Activated CD4-positive, alpha-beta T cell treated with anti-CD3 and anti-CD28 coated beads, Interleukin-2, amount 10 ng/mL, durations not matched to agents 24 days and 14 days (primary cell): ENCODE results near the gene ARAF. TPM values are rescaled to one million over a fixed set of nuclear protein-coding genes. Genes with fewer than 3 reads are reported as not detected.

Experiments
- DNase-seq: peaks from one replicate; pipeline ENCODE4 v3.0.0; 2022
- H3K27ac Mint-ChIP-seq: one replicate; pipeline ENCODE4 v1.8.0; 2022; ENCODE audit warnings: mild to moderate bottlenecking, mixed read lengths
- H3K27me3 Mint-ChIP-seq: one replicate; pipeline ENCODE4 v1.8.0; 2022; ENCODE audit warnings: mixed read lengths
- H3K36me3 Mint-ChIP-seq: one replicate; pipeline ENCODE4 v1.8.0; 2022; ENCODE audit warnings: low read depth, mild to moderate bottlenecking, mixed read lengths
- H3K4me1 Mint-ChIP-seq: one replicate; pipeline ENCODE4 v1.8.0; 2021; ENCODE audit warnings: mixed read lengths
- H3K4me3 Mint-ChIP-seq: one replicate; pipeline ENCODE4 v1.8.0; 2022; ENCODE audit warnings: mild to moderate bottlenecking, moderate library complexity, mixed read lengths
- H3K9me3 Mint-ChIP-seq: one replicate; pipeline ENCODE4 v1.8.0; 2021; ENCODE audit warnings: mixed read lengths
- intact Hi-C: fragments of 100-400 bp; cut with micrococcal nuclease; formaldehyde crosslinking; loops from one replicate; pipeline ENCODE4 v1.15.1; 2023
- total RNA-seq: library from RNA; stranded (reverse); gene quantifications from 2 replicates; pipeline ENCODE4 v1.2.3, GENCODE V29; 2022

The ARAF gene
- total RNA-seq, 1 donor from 2014 or later, result 77.3 TPM

DNA sequence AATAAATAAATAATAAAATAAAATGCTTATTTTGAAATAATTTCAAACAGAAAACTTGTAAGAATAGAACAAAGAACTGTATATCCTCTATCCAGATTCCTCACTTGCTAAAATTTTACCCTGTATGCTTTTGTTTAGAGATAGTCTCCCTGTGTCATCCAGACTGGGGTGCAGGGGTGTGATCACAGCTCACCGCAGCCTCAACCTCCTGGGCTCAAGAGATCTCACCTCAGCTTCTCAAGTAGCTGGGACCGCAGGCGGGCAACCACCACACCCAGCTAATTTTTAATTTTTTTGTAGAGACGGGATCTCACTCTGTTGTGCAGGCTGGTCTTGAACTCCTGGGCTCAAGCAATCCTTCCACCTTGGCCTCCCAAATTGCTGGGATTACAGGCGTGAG lies 17.5 kb upstream of the ARAF start:
- no peaks in the 10 kb centered on the region for H3K36me3 Mint-ChIP-seq
- intact Hi-C loops, result no loop called here
- no peaks in the 10 kb centered on the region for H3K9me3 Mint-ChIP-seq
- H3K27me3 Mint-ChIP-seq, result no peaks in the 10 kb centered on the region
- no peak overlapping the region for H3K27ac Mint-ChIP-seq
- DNase-seq, result no peak
- H3K4me1 Mint-ChIP-seq, result no peaks in the 10 kb centered on the region
- no peak overlapping the region for H3K4me3 Mint-ChIP-seq

DNA sequence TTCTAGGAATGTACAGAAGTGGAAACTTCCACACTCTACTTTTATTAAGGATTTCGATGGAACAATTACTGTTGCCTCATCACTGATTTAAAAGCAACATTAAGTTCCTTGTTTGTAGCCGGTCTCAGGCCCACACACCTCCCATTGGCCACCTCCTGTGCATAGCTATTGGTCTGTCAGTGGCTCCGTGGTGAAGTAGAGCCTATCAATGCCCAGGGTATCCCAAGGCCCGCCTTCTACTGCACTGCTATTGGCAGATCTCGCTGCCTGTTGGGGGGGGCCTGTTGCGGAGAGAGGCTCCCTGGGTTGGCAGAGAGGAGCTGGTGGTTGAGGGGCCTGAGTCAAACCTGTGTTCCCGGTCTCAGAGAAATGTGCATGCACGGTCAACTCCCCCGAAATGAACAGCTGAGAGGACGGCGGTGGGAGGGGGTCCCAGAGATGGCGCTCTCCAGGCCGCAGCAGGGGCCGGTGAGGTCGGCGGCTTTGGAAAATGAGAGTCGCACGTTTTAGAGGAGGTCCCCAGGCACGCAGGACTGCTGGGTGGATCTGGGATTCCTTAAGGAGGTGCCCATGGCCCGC lies 4.9 kb upstream of the ARAF start:
- no peaks in the 10 kb centered on the region for H3K36me3 Mint-ChIP-seq
- H3K4me3 Mint-ChIP-seq, result peak overlapping the region; percentile 95
- H3K27me3 Mint-ChIP-seq, result no peaks in the 10 kb centered on the region
- no peaks in the 10 kb centered on the region for H3K9me3 Mint-ChIP-seq
- peak; percentile 94 for DNase-seq
- intact Hi-C loops, result no loop called here
- peaks cover 17% of the 10 kb centered on the region for H3K4me1 Mint-ChIP-seq
- H3K27ac Mint-ChIP-seq, result peak overlapping the region; percentile 89

DNA sequence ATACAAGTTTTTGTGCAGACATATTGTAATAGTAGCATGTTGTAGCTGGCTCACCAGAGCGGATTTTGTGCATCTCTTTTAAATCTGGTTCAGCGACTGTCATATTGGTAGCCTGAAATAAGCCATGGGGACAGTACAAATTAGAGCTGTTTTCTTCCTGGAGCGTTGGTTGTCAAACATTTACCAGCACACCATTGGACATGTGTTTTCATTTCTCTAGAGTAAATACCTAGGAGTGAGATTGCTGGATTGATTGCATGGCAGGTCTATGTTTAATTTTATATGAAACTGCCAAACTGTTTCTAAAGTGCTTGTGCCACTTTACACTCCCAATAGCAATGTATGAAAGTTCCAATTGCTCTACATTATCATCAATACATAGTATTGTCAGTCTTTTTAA lies 2.6 kb upstream of the ARAF start:
- peak overlapping the region; percentile 20 for H3K27ac Mint-ChIP-seq
- intact Hi-C loops, result no loop called here
- H3K27me3 Mint-ChIP-seq, result no peaks in the 10 kb centered on the region
- DNase-seq, result no peak
- no peaks in the 10 kb centered on the region for H3K9me3 Mint-ChIP-seq
- H3K36me3 Mint-ChIP-seq, result peaks cover 8% of the 10 kb centered on the region
- H3K4me1 Mint-ChIP-seq, result peaks cover 22% of the 10 kb centered on the region
- no peak overlapping the region for H3K4me3 Mint-ChIP-seq

DNA sequence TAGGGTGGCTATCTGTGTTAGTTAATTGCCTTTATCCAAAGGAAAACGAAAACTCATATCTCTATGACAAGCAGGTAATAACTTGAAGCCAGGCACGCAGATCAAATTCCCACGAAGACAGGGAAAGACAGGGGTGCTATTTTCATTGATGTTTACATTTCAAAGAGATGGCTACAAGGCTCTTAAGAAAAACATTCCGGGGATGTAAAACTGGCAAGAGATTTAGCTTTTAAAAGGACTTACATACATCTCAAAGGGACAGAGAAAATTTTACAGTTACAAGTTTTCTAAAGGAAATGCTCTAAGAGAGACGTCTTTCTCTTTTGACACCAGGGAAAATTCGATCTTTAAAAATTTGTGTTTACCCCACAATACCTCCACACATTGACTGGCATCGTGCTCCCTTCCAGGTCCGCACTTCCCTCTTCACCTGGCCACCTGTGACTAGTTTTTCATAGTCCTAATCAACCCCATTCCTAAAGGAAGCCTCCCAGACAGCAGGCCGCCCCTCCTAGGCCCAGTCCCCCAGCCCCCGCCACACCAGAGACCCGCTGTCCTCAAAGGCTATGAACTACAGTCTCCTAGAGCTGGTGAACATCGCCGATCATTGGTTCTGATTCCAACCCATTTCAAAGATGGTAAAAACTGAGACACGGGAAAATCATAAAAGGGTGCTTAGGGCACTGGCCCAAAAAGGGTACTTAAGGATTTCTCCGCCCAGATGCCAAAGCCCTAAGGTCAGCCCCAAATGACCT lies 649 bp upstream of the ARAF start:
- peak overlapping the region; percentile 95 for H3K4me3 Mint-ChIP-seq
- H3K4me1 Mint-ChIP-seq, result peaks cover 30% of the 10 kb centered on the region
- H3K27ac Mint-ChIP-seq, result peak overlapping the region; percentile 97
- peaks cover 18% of the 10 kb centered on the region for H3K36me3 Mint-ChIP-seq
- H3K27me3 Mint-ChIP-seq, result no peaks in the 10 kb centered on the region
- no peaks in the 10 kb centered on the region for H3K9me3 Mint-ChIP-seq
- intact Hi-C loops, result loop anchor here (2.0 to 10.0 kb wide), 8 partner anchors 22 to 467 kb away; partner anchors contain the start of genes ELK1, TIMP1, UXT and ZNF41
- no peak for DNase-seq

DNA sequence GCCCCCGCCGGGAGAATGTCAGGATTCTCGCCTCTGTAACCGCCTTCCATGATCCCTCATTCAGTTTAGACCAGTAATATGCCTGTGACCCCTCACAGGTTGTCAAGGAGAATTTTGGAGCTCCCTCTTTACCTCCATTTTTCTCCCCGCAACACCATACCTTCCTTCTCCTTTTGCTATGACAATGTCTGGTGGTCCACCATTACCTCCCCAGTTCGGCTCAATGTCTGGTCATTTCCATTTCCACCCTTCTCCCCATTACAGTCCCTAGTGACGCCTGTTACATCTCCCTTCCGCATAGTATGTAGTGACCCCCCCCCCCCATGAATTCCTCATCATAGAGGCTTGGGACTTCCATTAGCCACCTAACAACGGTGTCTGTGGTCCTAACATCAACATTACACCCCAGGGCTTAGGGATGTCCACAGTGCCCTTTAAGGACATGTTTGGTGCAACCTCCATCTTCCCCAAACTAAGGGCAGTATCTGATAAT lies 700 bp downstream of the ARAF start:
- peaks cover 22% of the 10 kb centered on the region for H3K36me3 Mint-ChIP-seq

DNA sequence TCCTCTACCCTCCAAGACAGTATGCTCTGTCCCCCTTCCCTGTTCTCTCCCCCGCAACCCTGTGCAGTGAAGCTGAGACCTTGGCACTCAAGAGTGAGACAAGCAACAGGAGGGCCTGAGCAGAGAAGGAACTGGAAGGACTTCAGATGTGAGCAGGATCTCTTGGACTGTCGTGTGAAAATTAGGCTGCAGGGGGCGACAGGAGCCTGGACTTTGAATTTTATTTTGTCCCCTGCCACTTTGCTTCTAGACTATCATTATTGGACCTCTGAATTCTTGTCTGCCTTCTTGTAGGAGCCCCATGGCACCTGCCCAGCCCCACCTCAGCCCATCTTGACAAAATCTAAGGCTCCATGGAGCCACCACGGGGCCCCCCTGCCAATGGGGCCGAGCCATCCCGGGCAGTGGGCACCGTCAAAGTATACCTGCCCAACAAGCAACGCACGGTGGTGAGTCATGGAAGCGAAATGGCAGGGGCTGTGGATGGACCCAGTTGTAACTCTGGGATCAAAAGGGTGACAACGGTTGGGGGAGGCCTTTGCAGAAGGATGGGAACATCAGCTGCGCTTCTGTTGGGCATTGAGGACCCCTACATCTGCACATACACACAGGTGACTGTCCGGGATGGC lies 1.7 kb downstream of the ARAF start:
- Mint-ChIP-seq H3K9me3 (no peaks in the 10 kb centered on the region), H3K27ac (peak overlapping the region; percentile 53), H3K36me3 (peaks cover 29% of the 10 kb centered on the region), H3K4me1 (peaks cover 24% of the 10 kb centered on the region), H3K27me3 (no peaks in the 10 kb centered on the region), H3K4me3 (peak overlapping the region; percentile 82)
- intact Hi-C loops, result loop anchor here (5.0 to 10.0 kb wide), 3 partner anchors 192 to 465 kb away; partner anchors contain the start of gene ZNF81
- peak; percentile 79 for DNase-seq

More for the DNA sequence above, 700 bp downstream of the ARAF start:
- no peak for DNase-seq
- H3K4me3 Mint-ChIP-seq, result peak overlapping the region; percentile 95
- peaks cover 24% of the 10 kb centered on the region for H3K4me1 Mint-ChIP-seq
- peak overlapping the region; percentile 97 for H3K27ac Mint-ChIP-seq
- H3K27me3 Mint-ChIP-seq, result no peaks in the 10 kb centered on the region
- H3K9me3 Mint-ChIP-seq, result no peaks in the 10 kb centered on the region
- intact Hi-C loops, result loop anchor here (2.0 to 10.0 kb wide), 8 partner anchors 21 to 466 kb away; partner anchors contain the start of genes ELK1, TIMP1, UXT and ZNF41

DNA sequence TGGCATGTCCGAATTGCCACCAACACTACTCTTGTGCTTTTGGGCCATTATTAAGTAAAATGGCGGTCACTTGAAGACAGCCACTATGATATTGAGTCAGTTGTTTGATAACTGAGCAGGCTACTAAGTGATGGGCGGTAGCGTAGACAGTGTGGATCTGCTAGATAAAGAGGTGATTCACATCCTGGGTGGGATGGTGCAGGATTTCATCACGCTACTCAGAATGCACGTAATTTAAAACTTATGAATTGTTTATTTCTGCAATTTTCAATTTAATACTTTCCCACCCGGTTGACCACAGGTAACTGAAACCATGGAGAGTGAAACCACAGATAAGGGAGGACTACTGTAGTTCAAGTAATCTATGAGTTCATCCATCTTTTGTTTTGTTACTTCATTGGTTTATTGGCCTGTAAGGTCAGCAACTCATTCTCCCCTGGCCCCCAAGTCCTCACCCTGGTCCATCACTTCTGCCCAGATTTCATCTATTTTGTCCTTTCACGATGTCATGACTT lies 2.9 kb downstream of the ARAF start:
- H3K4me1 Mint-ChIP-seq, result peaks cover 24% of the 10 kb centered on the region
- intact Hi-C loops, result loop anchor here (5.0 to 10.0 kb wide), 3 partner anchors 191 to 463 kb away; partner anchors contain the start of gene ZNF81
- no peaks in the 10 kb centered on the region for H3K9me3 Mint-ChIP-seq
- H3K27ac Mint-ChIP-seq, result peak overlapping the region; percentile 76
- no peaks in the 10 kb centered on the region for H3K27me3 Mint-ChIP-seq
- peaks cover 32% of the 10 kb centered on the region for H3K36me3 Mint-ChIP-seq
- no peak for DNase-seq
- peak overlapping the region; percentile 45 for H3K4me3 Mint-ChIP-seq

DNA sequence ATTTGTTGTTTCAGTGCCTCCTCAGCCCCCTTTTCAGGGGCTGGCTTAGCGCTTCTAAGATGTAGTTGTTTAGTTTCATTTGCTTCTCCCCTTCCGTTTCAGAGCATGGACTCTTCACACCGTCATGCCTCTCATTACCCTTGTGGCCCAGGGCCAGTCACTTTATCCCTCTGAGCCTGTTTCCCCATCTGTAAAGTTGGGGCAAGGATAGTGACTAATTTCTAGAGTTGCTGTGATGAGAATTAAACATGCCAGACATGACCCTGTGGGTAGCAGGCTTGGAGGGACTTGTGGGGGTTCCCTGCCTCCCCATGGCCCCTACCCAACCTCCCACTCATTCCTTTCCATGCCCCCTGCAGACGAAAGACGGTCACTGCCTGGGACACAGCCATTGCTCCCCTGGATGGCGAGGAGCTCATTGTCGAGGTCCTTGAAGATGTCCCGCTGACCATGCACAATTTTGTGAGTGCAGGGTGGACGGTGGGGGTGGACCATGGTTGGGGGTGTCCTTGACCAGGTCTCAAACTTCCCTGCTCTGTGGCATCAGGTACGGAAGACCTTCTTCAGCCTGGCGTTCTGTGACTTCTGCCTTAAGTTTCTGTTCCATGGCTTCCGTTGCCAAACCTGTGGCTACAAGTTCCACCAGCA lies 3.6 kb downstream of the ARAF start:
- H3K27me3 Mint-ChIP-seq, result no peaks in the 10 kb centered on the region
- H3K4me1 Mint-ChIP-seq, result peaks cover 24% of the 10 kb centered on the region
- no peaks in the 10 kb centered on the region for H3K9me3 Mint-ChIP-seq
- H3K27ac Mint-ChIP-seq, result peak overlapping the region; percentile 76
- H3K36me3 Mint-ChIP-seq, result peaks cover 40% of the 10 kb centered on the region
- peak overlapping the region; percentile 45 for H3K4me3 Mint-ChIP-seq
- intact Hi-C loops, result loop anchor here (5.0 to 10.0 kb wide), 3 partner anchors 190 to 463 kb away; partner anchors contain the start of gene ZNF81
- no peak for DNase-seq

DNA sequence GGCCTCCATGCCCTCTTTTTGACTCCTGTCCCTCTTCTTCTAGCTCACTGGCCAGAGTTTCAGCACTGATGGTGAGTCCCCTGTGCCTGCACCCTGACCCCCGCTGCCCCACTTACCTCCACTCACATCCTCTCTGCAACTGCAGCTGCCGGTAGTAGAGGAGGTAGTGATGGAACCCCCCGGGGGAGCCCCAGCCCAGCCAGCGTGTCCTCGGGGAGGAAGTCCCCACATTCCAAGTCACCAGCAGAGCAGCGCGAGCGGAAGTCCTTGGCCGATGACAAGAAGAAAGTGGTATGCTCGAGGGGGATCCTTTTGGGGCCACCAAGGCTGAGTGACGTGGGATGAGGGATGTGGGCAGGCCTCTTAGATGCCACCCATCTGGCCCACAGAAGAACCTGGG lies 5.8 kb downstream of the ARAF start:
- H3K36me3 Mint-ChIP-seq, result peaks cover 51% of the 10 kb centered on the region
- intact Hi-C loops, result loop anchor here (10.0 kb wide), 1 partner anchor 188 kb away; no protein-coding TSS in a partner anchor
- no peaks in the 10 kb centered on the region for H3K9me3 Mint-ChIP-seq
- H3K27me3 Mint-ChIP-seq, result no peaks in the 10 kb centered on the region
- no peak overlapping the region for H3K27ac Mint-ChIP-seq
- no peak overlapping the region for H3K4me3 Mint-ChIP-seq
- peaks cover 13% of the 10 kb centered on the region for H3K4me1 Mint-ChIP-seq
- no peak for DNase-seq

DNA sequence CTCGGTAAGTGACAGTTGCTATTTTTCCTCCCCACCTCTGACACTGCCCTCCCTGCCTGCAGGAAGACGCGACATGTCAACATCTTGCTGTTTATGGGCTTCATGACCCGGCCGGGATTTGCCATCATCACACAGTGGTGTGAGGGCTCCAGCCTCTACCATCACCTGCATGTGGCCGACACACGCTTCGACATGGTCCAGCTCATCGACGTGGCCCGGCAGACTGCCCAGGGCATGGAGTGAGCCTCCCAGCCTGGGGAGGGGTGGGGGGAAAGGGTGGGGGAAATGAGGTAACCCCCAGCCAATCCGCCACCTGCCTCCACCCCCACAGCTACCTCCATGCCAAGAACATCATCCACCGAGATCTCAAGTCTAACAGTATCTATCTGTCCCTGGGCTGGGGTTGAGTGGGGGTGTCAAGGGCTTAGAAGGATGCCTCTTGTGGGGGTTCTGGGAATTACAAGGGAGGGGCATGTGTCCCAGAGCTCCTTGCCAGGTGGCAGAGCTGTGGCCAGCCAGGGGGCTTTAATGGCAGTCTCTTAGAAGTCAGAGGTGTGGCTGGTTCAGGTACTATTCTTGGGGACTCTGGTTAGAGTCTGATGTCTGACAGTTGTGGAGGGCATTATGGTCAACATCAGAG lies 7.8 kb downstream of the ARAF start:
- Mint-ChIP-seq H3K27me3 (no peaks in the 10 kb centered on the region), H3K27ac (no peak overlapping the region), H3K36me3 (peaks cover 50% of the 10 kb centered on the region), H3K4me1 (peaks cover 10% of the 10 kb centered on the region), H3K9me3 (no peaks in the 10 kb centered on the region), H3K4me3 (no peak overlapping the region)
- intact Hi-C loops, result loop anchor here (10.0 kb wide), 1 partner anchor 186 kb away; no protein-coding TSS in a partner anchor
- DNase-seq, result peak; percentile 77

DNA sequence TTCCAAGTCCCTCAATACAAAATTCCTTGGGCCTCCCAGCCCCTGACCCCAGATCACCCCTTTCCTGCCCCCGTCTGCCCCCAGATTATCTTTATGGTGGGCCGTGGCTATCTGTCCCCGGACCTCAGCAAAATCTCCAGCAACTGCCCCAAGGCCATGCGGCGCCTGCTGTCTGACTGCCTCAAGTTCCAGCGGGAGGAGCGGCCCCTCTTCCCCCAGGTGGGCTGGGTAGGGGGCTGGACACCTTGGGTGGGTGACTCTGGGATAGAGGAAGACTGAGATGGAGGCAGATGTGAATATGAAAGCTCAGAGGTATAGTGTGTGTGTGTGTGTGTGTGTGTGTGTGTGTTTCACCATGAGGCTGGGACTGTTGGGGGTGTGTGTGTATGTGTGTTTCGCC lies 9.8 kb downstream of the ARAF start:
- no peaks in the 10 kb centered on the region for H3K27me3 Mint-ChIP-seq
- peaks cover 5% of the 10 kb centered on the region for H3K4me1 Mint-ChIP-seq
- no peak overlapping the region for H3K4me3 Mint-ChIP-seq
- peaks cover 42% of the 10 kb centered on the region for H3K36me3 Mint-ChIP-seq
- DNase-seq, result no peak
- intact Hi-C loops, result no loop called here
- no peak overlapping the region for H3K27ac Mint-ChIP-seq
- no peaks in the 10 kb centered on the region for H3K9me3 Mint-ChIP-seq

DNA sequence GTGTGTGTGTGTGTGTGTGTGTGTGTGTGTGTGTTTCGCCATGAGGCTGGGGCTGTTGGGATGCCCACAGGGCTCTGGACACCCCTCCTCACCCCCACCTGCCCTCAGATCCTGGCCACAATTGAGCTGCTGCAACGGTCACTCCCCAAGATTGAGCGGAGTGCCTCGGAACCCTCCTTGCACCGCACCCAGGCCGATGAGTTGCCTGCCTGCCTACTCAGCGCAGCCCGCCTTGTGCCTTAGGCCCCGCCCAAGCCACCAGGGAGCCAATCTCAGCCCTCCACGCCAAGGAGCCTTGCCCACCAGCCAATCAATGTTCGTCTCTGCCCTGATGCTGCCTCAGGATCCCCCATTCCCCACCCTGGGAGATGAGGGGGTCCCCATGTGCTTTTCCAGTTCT lies 10.2 kb downstream of the ARAF start:
- no peaks in the 10 kb centered on the region for H3K27me3 Mint-ChIP-seq
- intact Hi-C loops, result no loop called here
- H3K4me3 Mint-ChIP-seq, result no peak overlapping the region
- DNase-seq, result no peak
- no peak overlapping the region for H3K27ac Mint-ChIP-seq
- H3K9me3 Mint-ChIP-seq, result no peaks in the 10 kb centered on the region
- peaks cover 5% of the 10 kb centered on the region for H3K4me1 Mint-ChIP-seq
- H3K36me3 Mint-ChIP-seq, result peaks cover 41% of the 10 kb centered on the region

DNA sequence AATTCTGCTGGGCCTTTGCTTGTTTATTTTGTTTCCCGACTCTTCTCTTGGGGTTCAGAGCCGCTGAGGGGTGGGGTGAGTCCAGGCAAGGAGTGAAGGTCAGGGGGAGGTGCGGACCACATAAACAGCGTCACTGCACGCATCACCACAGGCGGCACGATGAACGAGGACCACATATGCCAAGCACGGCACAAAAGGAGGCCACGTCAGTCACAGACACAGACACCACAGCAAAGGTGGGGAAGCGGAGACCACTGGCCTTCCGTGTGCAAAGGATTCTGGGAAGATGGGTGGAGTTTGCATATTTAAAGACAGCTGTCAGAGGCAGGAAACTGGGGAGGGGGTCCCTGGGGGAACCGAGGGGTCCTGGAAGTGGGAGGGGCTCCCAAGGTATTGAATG lies 10.9 kb downstream of the ARAF start:
- intact Hi-C loops, result no loop called here
- no peak for DNase-seq
- Mint-ChIP-seq H3K9me3 (no peaks in the 10 kb centered on the region), H3K4me3 (no peak overlapping the region), H3K36me3 (peaks cover 36% of the 10 kb centered on the region), H3K4me1 (peaks cover 6% of the 10 kb centered on the region), H3K27ac (no peak overlapping the region), H3K27me3 (peaks cover under 1% of the 10 kb centered on the region)
